Endothelial cell of umbilical vein (primary cell): Measurements from ENCODE around the gene SLC38A10. TPM values are rescaled to one million over a fixed set of nuclear protein-coding genes. Genes with fewer than 3 reads are reported as not detected.

Source experiments
- BruUV-seq: library from RNA; stranded (reverse); fragments of 400-500 nt; replicated peaks from 2 replicates; lab custom pipeline; 2021; lab: Mats Ljungman, UMichigan
- CTCF ChIA-PET: fragments of 300-600, 350-600 bp; sonication (Branson Sonifier 250); formaldehyde crosslinking; loops from one replicate; lab custom pipeline; 2021; ENCODE audit warnings: antibody characterized with exemption, inconsistent platforms; lab: Charles Lee
- POLR2A ChIA-PET: fragments of 300-600, 350-600 bp; sonication (Branson Sonifier 250); formaldehyde crosslinking; loops from one replicate; lab custom pipeline; 2021; ENCODE audit warnings: antibody characterized with exemption, inconsistent platforms; lab: Charles Lee
- DNase-seq: peaks from one replicate; pipeline ENCODE4 v3.0.0-alpha.2; 2011; ENCODE audit warnings: low read depth, low spot score
- FAIRE-seq: peaks from 2 replicates; lab custom pipeline; 2011; peaks lifted over from hg19 to GRCh38; lab: Jason Lieb, UNC
- H2AFZ ChIP-seq: 2 replicates; pipeline ENCODE4 v1.6.0; 2012; ENCODE audit warnings: low read depth, low read length, control low read depth, inconsistent platforms
- H3K27ac ChIP-seq: 2 replicates; pipeline ENCODE4 v1.5.1; 2011; ENCODE audit warnings: low read depth, mild to moderate bottlenecking, control low read depth, low read length, moderate library complexity; ENCODE audit not compliant: insufficient read depth
- H3K27me3 ChIP-seq, 2 experiments: 2 replicates each; pipeline versions ENCODE4 v1.6.0 to v1.6.1; 2011; ENCODE audit warnings: low read length in 2 of 2, mixed read lengths in 1 of 2; ENCODE audit not compliant: control insufficient read depth in 2 of 2, insufficient read depth in 2 of 2
- H3K36me3 ChIP-seq, 2 experiments: 2 replicates in 1 of 2; 3 replicates in 1 of 2; pipeline ENCODE4 v1.5.1; 2011; ENCODE audit warnings: low read length in 2 of 2, mild to moderate bottlenecking in 1 of 2, moderate library complexity in 1 of 2; ENCODE audit not compliant: control insufficient read depth in 2 of 2, insufficient read depth in 2 of 2; ENCODE audit errors: extremely low read depth in 1 of 2
- H3K4me1 ChIP-seq: 3 replicates; pipeline ENCODE4 v1.5.1; 2011; ENCODE audit warnings: mild to moderate bottlenecking, low read length; ENCODE audit not compliant: control insufficient read depth, insufficient read depth; ENCODE audit errors: extremely low read depth
- H3K4me2 ChIP-seq: 2 replicates; pipeline ENCODE4 v1.6.1; 2011; ENCODE audit warnings: low read length, control low read depth, mixed read lengths; ENCODE audit not compliant: insufficient read depth
- H3K4me3 ChIP-seq, 3 experiments: fragments of 200-600 bp in 1 of 3; sonication (generic), shearing (Covaris generic) in 1 of 3; replicated peaks in 1 of 3; 2 replicates each; pipeline ENCODE4 v1.5.1; 2011 to 2016; ENCODE audit warnings: control low read depth in 3 of 3, low read length in 3 of 3, mild to moderate bottlenecking in 2 of 3, inconsistent platforms in 1 of 3, low read depth in 1 of 3, moderate library complexity in 1 of 3; ENCODE audit not compliant: insufficient read depth in 1 of 3
- H3K79me2 ChIP-seq: 2 replicates; pipeline ENCODE4 v1.6.0; 2012; ENCODE audit warnings: low read length, inconsistent platforms; ENCODE audit not compliant: control insufficient read depth, insufficient read depth
- H3K9ac ChIP-seq: replicated peaks from 2 replicates; pipeline ENCODE3; 2011; ENCODE audit warnings: low read length, control low read depth; ENCODE audit not compliant: insufficient read depth; ENCODE audit errors: extremely low read depth
- H3K9me1 ChIP-seq: replicated peaks from 3 replicates; pipeline ENCODE4 v1.6.0; 2011; ENCODE audit warnings: mild to moderate bottlenecking, low read length; ENCODE audit not compliant: control insufficient read depth, insufficient read depth; ENCODE audit errors: extremely low read depth
- H3K9me3 ChIP-seq: replicated peaks from 2 replicates; pipeline ENCODE4 v1.5.1; 2012; ENCODE audit warnings: low read length, inconsistent platforms; ENCODE audit not compliant: control insufficient read depth, insufficient read depth
- H4K20me1 ChIP-seq: replicated peaks from 2 replicates; pipeline ENCODE3; 2011; ENCODE audit warnings: mild to moderate bottlenecking, low read length; ENCODE audit not compliant: control insufficient read depth, insufficient read depth; ENCODE audit errors: extremely low read depth
- CTCF ChIP-seq, 2 donors: IDR thresholded peaks; 1 replicate in 1 of 2; 2 replicates in 1 of 2; pipeline ENCODE4 v1.5.1; 2011; ENCODE audit warnings: low read length in 2 of 2, mild to moderate bottlenecking in 2 of 2, moderate library complexity in 2 of 2, control low read depth in 1 of 2, inconsistent platforms in 1 of 2, low read depth in 1 of 2; ENCODE audit not compliant: insufficient read depth in 1 of 2; ENCODE audit errors: extremely low read depth in 1 of 2
- EZH2 ChIP-seq: IDR thresholded peaks from 2 replicates; pipeline ENCODE4 v1.6.1; 2012; ENCODE audit warnings: borderline replicate concordance, low read depth, mild to moderate bottlenecking, moderate library complexity, low read length, inconsistent platforms; ENCODE audit not compliant: severe bottlenecking
- FOS ChIP-seq: IDR thresholded peaks from 2 replicates; pipeline ENCODE4 v1.6.1; 2011; ENCODE audit warnings: mild to moderate bottlenecking, low read length, moderate library complexity, borderline replicate concordance; ENCODE audit not compliant: insufficient read depth
- GATA2 ChIP-seq: IDR thresholded peaks from 2 replicates; pipeline ENCODE4 v1.7.0; 2011; ENCODE audit warnings: low read depth, mild to moderate bottlenecking, moderate library complexity, mixed read lengths, low read length; ENCODE audit not compliant: insufficient read length, insufficient read depth
- JUN ChIP-seq: IDR thresholded peaks from 2 replicates; pipeline ENCODE4 v1.6.1; 2011; ENCODE audit warnings: borderline replicate concordance, low read depth; ENCODE audit not compliant: insufficient read length, insufficient read depth
- MAX ChIP-seq: IDR thresholded peaks from 2 replicates; pipeline ENCODE4 v1.6.1; 2011; ENCODE audit not compliant: insufficient read depth, insufficient read length
- MYC ChIP-seq: IDR thresholded peaks from one replicate; pipeline ENCODE4 v1.6.1; 2011; ENCODE audit warnings: mild to moderate bottlenecking, low read depth, low read length
- POLR2A ChIP-seq: IDR thresholded peaks from 2 replicates; pipeline ENCODE4 v1.6.1; 2012; ENCODE audit warnings: low read depth, mild to moderate bottlenecking, control low read depth, low read length
- POLR2AphosphoS5 ChIP-seq: IDR thresholded peaks from 2 replicates; pipeline ENCODE4 v1.6.1; 2012; ENCODE audit warnings: low read depth, mild to moderate bottlenecking, control low read depth, low read length, moderate library complexity; ENCODE audit not compliant: insufficient read depth
- dilution Hi-C: fragments of 300-500 bp; cut with MboI; formaldehyde crosslinking; loops from one replicate; pipeline ENCODE4 v1.15.0; 2019; ENCODE audit warnings: low sequenced_read_pairs; ENCODE audit not compliant: extremely low pct_ligation_motif_present
- intact Hi-C: fragments of 100-400 bp; cut with micrococcal nuclease; formaldehyde crosslinking; loops from one replicate; pipeline ENCODE4 v1.10.0; 2022
- polyA plus RNA-seq, 4 experiments: library from polyadenylated mRNA; depleted of rRNA in 3 of 4; stranded (reverse) in 3 of 4; unstranded in 1 of 4; fragments of >200 nt; gene quantifications; 2 replicates each; pipeline versions ENCODE4 v1.2.1 to v1.2.3, GENCODE V29; 2011 to 2012; ENCODE audit warnings: missing spikeins in 1 of 4
- total RNA-seq: library from RNA; stranded (reverse); gene quantifications from 2 replicates; pipeline ENCODE4 v1.2.3, GENCODE V29; 2021

SLC38A10 gene
- total and polyA plus RNA-seq, 2 donors (not counting 3 experiments of a cell fraction or from before 2014, with no cell fraction given): 72.7 to 113 TPM

- ChIA-PET POLR2A (no interaction called here), CTCF (interaction anchor here (0.8 to 1.2 kb wide), 3 partner anchors 51 to 171 kb away, joined by 3 read pairs; partner anchors contain the start of gene BAHCC1)
- Histone ChIP-seq H4K20me1 (no peaks in the 10 kb centered on the region), H3K27me3 (peaks cover 0 to 1% of the 10 kb centered on the region in 2 experiments), H3K79me2 (no peaks in the 10 kb centered on the region), H3K4me1 (peaks cover 2% of the 10 kb centered on the region), H3K27ac (no peak overlapping the region), H3K9me1 (no peaks in the 10 kb centered on the region), H2AFZ (no peak overlapping the region), H3K4me2 (no peak overlapping the region), H3K36me3 (no peaks in the 10 kb centered on the region), H3K9me3 (no peaks in the 10 kb centered on the region), H3K9ac (no peak overlapping the region), H3K4me3 (no peak overlapping the region)
- dilution Hi-C loops: no loop called here
- TF ChIP-seq MYC (no peak), JUN (no peak), GATA2 (no peak), POLR2A (no peak), POLR2AphosphoS5 (no peak), FOS (no peak), MAX (no peak), CTCF (IDR thresholded peaks at IDR 0.05; ENCODE audit: extremely low read depth in 1 of 2, insufficient read depth in 1 of 2, low read depth in 1 of 2, low read length in 2 of 2) (no peak), EZH2 (no peak)
- intact Hi-C loops: no loop called here
- FAIRE-seq: no peak
- no TSS peak for BruUV-seq
- no peak for DNase-seq
These were observed 18.8 kb upstream of the SLC38A10 start for GRCh38 chr17:81313776-81314397.
